Osteoblast (primary cell): ENCODE data around the gene ZNF662. TPM values are rescaled to one million over a fixed set of nuclear protein-coding genes. Genes with fewer than 3 reads are reported as not detected.

ENCODE experiments used
- DNase-seq: peaks from one replicate; pipeline ENCODE4 v3.0.0; 2011; ENCODE audit warnings: low spot score, mixed read lengths; ENCODE audit not compliant: insufficient read length; ENCODE audit errors: missing footprints
- H2AFZ ChIP-seq: 2 replicates; pipeline ENCODE4 v1.6.0; 2011; ENCODE audit warnings: mild to moderate bottlenecking, low read length
- H3K27ac ChIP-seq: 2 replicates; pipeline ENCODE4 v1.5.1; 2011; ENCODE audit warnings: mild to moderate bottlenecking, low read depth, low read length, moderate library complexity
- H3K27me3 ChIP-seq: 2 replicates; pipeline ENCODE4 v1.6.0; 2012; ENCODE audit warnings: mild to moderate bottlenecking, control low read depth, inconsistent platforms, low read length, moderate library complexity; ENCODE audit not compliant: insufficient read depth
- H3K36me3 ChIP-seq: 2 replicates; pipeline ENCODE4 v1.5.1; 2011; ENCODE audit warnings: mild to moderate bottlenecking, low read length, control low read depth, moderate library complexity; ENCODE audit not compliant: insufficient read depth
- H3K4me1 ChIP-seq: 2 replicates; pipeline ENCODE4 v1.5.1; 2011; ENCODE audit warnings: mild to moderate bottlenecking, low read length, control low read depth, moderate library complexity; ENCODE audit not compliant: insufficient read depth
- H3K4me2 ChIP-seq: 2 replicates; pipeline ENCODE4 v1.6.0; 2011; ENCODE audit warnings: mild to moderate bottlenecking, low read length; ENCODE audit not compliant: insufficient read depth
- H3K4me3 ChIP-seq: fragments of 200-600 bp; sonication (generic); 3 replicates; pipeline ENCODE4 v1.5.1; 2012; ENCODE audit warnings: mild to moderate bottlenecking, low read length, inconsistent platforms; ENCODE audit not compliant: insufficient read depth
- H3K79me2 ChIP-seq: 2 replicates; pipeline ENCODE4 v1.6.0; 2012; ENCODE audit warnings: mild to moderate bottlenecking, low read length, control low read depth, inconsistent platforms; ENCODE audit not compliant: insufficient read depth
- H3K9me3 ChIP-seq: 2 replicates; pipeline ENCODE4 v1.5.1; 2011; ENCODE audit warnings: low read depth, low read length, control low read depth
- H4K20me1 ChIP-seq: 2 replicates; pipeline ENCODE4 v1.6.0; 2012; ENCODE audit warnings: mild to moderate bottlenecking, low read length, control low read depth; ENCODE audit not compliant: insufficient read depth
- CTCF ChIP-seq: IDR thresholded peaks from 2 replicates; pipeline ENCODE4 v1.5.1; 2011; ENCODE audit warnings: mild to moderate bottlenecking, low read depth, low read length, moderate library complexity; ENCODE audit errors: extremely low read depth
- total RNA-seq: library from RNA; depleted of rRNA; stranded (reverse); fragments of >200 nt; gene quantifications from 2 replicates; pipeline ENCODE4 v1.2.3, GENCODE V29; 2012

Gene ZNF662
- total RNA-seq, 1 donor, result 4.0 TPM

DNA sequence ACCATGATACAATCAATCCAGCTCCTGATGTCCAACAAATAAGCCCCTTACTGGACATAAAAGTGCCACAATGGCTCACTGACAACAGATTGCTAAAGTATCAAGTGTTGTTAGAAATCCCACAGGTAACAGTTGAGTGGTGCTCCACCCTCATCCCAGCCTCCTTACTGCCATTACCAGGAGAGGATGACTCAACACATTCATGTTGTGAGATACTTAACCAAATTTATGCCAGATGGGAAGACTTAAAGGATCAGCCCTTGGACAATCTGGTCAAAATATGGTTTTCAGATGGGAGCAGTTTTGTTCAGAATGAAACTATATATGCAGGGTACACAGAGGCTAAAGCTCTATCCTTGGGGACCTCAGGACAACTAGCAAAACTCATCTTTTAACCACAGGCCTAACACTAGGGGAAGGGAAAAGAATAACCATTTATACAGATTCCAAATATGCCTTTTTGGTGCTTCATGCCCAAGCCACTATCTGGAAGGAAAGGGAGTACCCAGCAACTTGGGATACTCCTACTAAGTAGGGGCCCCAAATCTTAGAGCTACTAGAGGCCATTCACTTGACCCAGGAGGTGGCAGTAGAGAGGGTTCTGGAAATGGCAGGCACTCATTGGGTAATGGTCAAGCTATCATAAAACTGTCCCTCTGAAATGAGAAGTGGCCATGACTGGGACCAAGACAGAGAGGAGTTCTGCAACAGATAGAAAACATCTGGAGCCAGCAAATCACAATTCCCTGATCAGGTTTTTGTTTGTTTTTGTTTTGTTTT is 6.9 kb upstream of the ZNF662 start:
- Histone ChIP-seq H3K4me3 (no peak overlapping the region), H4K20me1 (no peaks in the 10 kb centered on the region), H3K4me1 (no peaks in the 10 kb centered on the region), H3K79me2 (no peaks in the 10 kb centered on the region), H3K27me3 (peaks cover 5% of the 10 kb centered on the region), H2AFZ (no peak overlapping the region), H3K27ac (no peak overlapping the region), H3K9me3 (no peaks in the 10 kb centered on the region), H3K4me2 (no peak overlapping the region), H3K36me3 (no peaks in the 10 kb centered on the region)
- TF ChIP-seq CTCF, result no peak
- DNase-seq, result no peak

- Histone ChIP-seq H3K4me1 (no peaks in the 10 kb centered on the region), H4K20me1 (no peaks in the 10 kb centered on the region), H3K27ac (no peak overlapping the region), H3K36me3 (no peaks in the 10 kb centered on the region), H3K4me2 (no peak overlapping the region), H2AFZ (no peak overlapping the region), H3K27me3 (peaks cover 9% of the 10 kb centered on the region), H3K9me3 (no peaks in the 10 kb centered on the region), H3K79me2 (no peaks in the 10 kb centered on the region), H3K4me3 (no peak overlapping the region)
- no peak for DNase-seq
- no peak for TF ChIP-seq CTCF
Measured at GRCh38 chr3:42900226-42901072, 5.5 kb upstream of the ZNF662 start.

- Histone ChIP-seq H3K4me1 (no peaks in the 10 kb centered on the region), H2AFZ (no peak overlapping the region), H3K79me2 (no peaks in the 10 kb centered on the region), H3K9me3 (no peaks in the 10 kb centered on the region), H3K4me3 (no peak overlapping the region), H3K27me3 (peaks cover 9% of the 10 kb centered on the region), H3K27ac (no peak overlapping the region), H3K36me3 (no peaks in the 10 kb centered on the region), H3K4me2 (no peak overlapping the region), H4K20me1 (no peaks in the 10 kb centered on the region)
- no peak for TF ChIP-seq CTCF
- no peak for DNase-seq
Measured at GRCh38 chr3:42901073-42901415, 4.9 kb upstream of the ZNF662 start.

DNA sequence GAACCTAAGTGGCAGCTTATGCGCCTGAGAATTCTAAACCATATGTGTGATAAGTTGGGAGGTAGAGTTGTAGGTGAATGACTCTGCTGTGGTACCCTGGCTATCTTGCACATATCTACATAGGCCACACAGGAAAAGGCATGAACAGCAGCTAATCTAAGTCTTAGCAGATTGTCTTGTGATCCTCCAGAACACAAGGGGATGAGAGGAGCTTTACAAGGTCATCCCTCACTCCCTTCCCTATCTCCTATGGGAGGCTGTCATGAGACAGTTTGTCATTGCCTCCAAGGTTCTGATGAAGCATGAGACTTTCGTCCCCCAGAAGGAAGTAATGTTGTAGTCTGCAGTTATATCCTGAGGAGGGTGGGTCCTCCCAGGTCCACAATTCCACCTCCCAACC is 3.7 kb upstream of the ZNF662 start:
- Histone ChIP-seq H3K27me3 (peaks cover 9% of the 10 kb centered on the region), H4K20me1 (no peaks in the 10 kb centered on the region), H3K79me2 (no peaks in the 10 kb centered on the region), H2AFZ (no peak overlapping the region), H3K27ac (no peak overlapping the region), H3K36me3 (no peaks in the 10 kb centered on the region), H3K4me3 (no peak overlapping the region), H3K9me3 (no peaks in the 10 kb centered on the region), H3K4me1 (no peaks in the 10 kb centered on the region), H3K4me2 (no peak overlapping the region)
- no peak for TF ChIP-seq CTCF
- no peak for DNase-seq
